Urinary bladder (tissue), 4 donors: ENCODE measurements around the gene KLF9. TPM values are rescaled to one million over a fixed set of nuclear protein-coding genes. Genes with fewer than 3 reads are reported as not detected.

Source experiments
- DNase-seq: peaks from one replicate; pipeline ENCODE4 v3.0.0-alpha.2; 2015; ENCODE audit errors: extremely low spot score
- H3K27ac ChIP-seq: one replicate; pipeline ENCODE4 v1.5.1; 2013; ENCODE audit warnings: low read depth, mild to moderate bottlenecking, moderate library complexity
- H3K36me3 ChIP-seq: one replicate; pipeline ENCODE4 v1.6.1; 2013; ENCODE audit warnings: mild to moderate bottlenecking, moderate library complexity; ENCODE audit not compliant: insufficient read depth
- H3K4me1 ChIP-seq: one replicate; pipeline ENCODE4 v1.6.1; 2013; ENCODE audit warnings: mild to moderate bottlenecking, moderate library complexity; ENCODE audit not compliant: insufficient read depth
- H3K4me3 ChIP-seq: one replicate; pipeline ENCODE4 v1.5.1; 2013; ENCODE audit warnings: low read depth, low read length
- WGBS: extraction: QIAGEN DNeasy Blood & Tissue Kit; methylation state at CpG from one replicate; pipeline ENCODE4 v1.1.7; 2013; 5-methylcytosine and 5-hydroxymethylcytosine counted together
- polyA plus RNA-seq: library from polyadenylated mRNA; stranded (reverse); fragments of 200-250 nt; gene quantifications from one replicate; pipeline ENCODE4 v1.2.3, GENCODE V29; 2013
- total RNA-seq: library from RNA; depleted of rRNA; stranded (reverse); fragments of >200 nt; gene quantifications from one replicate; pipeline ENCODE4 v1.2.3, GENCODE V29; 2014
- donor health status: healthy with polysubstance abuse.
- donor health status: healthy.

The KLF9 gene
- total RNA-seq (15.4 TPM), polyA plus RNA-seq (97.7 TPM)

DNA sequence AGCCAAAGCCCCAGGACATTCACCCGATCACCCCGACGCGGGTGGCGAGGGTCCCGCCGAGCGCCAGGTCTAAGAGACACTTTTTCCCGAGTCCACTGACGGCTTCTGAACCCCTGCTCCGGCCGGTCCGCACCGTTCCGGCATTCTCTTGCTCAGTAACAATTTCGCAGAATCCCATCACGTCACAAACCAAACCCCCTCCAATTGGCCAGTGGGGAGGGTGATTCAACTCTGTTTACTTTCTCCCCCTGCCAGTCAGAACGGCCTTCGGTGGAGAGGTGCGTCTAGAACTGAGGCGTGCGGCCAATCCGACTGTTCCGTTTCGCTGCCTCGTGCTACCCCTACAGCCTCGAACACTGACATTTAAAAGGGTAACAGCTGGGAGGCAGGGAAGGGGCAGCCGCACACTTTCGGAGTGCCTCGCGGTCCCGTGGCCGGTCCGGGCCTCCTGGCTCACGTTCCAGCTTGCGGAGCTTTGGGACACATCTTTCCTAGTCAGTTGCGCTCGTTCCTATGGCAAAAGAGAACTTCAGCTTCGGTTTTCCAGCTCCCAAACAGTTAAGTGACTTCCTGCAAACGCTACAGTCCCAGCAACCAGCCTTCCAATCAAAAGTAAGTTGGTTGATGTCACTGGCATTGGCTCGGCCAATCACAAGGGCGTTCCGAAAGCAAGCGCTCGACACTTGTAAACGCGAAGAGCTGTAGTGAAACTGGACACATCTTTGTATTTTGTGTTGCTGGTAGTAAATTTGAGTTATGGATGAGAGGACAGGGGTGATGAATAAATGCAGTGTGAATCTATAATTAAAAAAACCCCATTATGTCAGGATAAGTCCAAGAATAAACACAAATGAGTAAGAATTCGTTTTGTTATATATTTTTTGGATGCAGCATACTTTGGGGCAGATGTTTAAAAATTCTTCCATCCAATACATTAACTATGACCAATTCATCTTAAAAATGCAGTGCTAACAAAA lies at the start of gene KLF9:
Gene KLF9, minus strand, starts transcription at position 859 of the 977 bp plus-strand sequence. CDS start 1,294 bp downstream, outside the sequence.
- Histone ChIP-seq H3K4me1 (peaks cover 2% of the 10 kb centered on the region), H3K27ac (peak within 1 kb of the TSS; percentile 100), H3K4me3 (peak within 1 kb of the TSS; percentile 82), H3K36me3 (no peaks in the 10 kb centered on the region)
- DNase-seq, result peak; percentile 93
- WGBS, result under 1% methylated on average over 48 of the region's 48 CpGs

DNA sequence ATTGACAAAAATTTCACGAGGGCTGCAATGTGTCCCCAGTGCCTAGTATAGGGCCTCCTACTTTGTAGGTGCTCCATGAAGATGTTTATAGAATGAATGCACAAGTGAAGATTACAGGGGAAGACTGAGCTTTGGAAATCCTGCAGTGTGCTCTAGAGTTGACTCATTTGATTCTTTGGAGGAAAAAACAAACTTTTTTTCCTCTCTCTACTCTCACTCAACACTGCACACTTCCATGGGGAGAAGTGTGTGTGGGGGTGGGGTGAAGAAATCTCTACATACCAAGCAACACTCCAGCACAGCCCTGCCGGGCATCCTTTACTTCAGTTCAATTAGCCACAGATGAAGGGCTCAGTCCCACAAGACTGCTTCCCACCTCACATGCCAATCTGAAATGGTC lies 49.4 kb upstream of the KLF9 start:
- H3K4me1 ChIP-seq, result no peaks in the 10 kb centered on the region
- DNase-seq, result no peak
- H3K36me3 ChIP-seq, result no peaks in the 10 kb centered on the region
- H3K4me3 ChIP-seq, result no peak overlapping the region
- 80% methylated on average over 2 of the region's 2 CpGs for WGBS
- H3K27ac ChIP-seq, result no peak overlapping the region

DNA sequence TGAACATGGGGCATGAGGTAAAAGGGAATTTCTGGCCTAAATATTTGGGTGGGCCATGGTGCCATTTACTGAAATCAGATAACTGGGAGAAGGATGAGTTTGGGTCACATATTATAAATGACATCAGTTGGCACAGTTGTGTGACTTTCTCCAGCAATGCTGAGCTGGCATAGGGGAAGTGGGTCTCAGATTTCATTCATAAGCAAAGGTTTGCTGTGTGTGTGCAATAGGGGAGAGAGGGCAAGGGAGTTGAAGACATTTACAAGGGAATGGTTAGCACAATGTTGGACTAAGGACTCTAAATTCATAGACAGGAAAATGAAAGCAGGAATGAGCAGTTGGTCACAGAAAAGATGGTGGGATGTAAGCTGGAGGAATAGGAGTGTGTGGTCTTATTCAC lies 47.8 kb upstream of the KLF9 start:
- no peaks in the 10 kb centered on the region for H3K4me1 ChIP-seq
- no peaks in the 10 kb centered on the region for H3K36me3 ChIP-seq
- H3K4me3 ChIP-seq, result no peak overlapping the region
- no peak overlapping the region for H3K27ac ChIP-seq
- no peak for DNase-seq

DNA sequence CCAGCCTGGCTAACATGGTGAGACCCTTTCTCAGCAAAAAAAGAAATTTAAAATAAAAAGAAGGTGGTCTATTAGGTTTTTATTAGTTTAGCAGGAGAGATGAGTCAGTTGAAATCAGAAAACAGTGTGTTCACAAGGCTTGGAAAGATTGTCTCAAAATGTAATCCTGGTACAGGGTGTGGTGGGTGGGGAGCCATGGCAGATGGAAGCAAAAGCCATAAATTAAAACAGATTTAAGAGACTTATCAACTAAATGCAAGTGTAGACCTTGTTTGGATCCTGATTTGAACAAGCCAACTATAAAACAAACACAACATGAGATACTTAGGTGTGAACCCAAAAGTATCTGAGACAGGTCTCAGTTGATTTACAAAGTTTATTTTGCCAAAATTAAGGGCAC lies 42.8 kb upstream of the KLF9 start:
- no peak overlapping the region for H3K4me3 ChIP-seq
- H3K4me1 ChIP-seq, result no peaks in the 10 kb centered on the region
- no peak overlapping the region for H3K27ac ChIP-seq
- H3K36me3 ChIP-seq, result no peaks in the 10 kb centered on the region
- no peak for DNase-seq

DNA sequence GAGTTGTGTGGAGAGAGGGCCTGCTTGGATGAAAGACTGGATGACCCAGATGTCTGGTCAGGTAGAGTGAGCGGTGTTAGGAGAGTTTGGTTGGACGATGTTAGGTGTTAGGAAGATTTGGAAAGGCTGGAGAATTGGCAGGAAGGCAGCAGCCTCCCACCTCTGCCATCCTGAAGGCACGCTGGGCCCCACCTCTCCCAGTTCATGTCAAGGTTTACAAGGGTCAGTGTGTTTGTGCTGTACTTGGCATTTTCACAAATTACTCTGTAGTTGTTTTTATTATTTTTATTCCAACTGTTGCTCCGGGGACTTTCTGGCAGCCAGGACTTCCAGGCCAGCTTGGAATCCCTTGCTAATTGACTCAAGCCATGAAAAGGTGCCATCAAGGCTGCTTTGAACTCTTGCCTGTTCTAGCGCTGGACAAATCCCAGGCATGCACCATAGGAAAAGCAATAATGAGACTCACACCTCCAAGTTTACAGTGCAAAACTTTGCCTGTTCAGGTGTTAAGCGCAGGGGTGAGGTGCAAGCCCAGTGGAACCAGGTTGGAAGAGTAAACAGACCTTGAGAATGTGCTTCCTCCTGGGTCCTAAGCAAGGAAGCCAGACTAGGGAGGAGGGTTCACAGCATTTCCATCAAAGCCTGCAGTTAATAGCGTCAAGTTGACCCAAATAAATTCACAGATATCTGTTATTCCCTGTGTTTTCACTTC lies 41.7 kb upstream of the KLF9 start:
- no peak overlapping the region for H3K4me3 ChIP-seq
- H3K4me1 ChIP-seq, result no peaks in the 10 kb centered on the region
- H3K27ac ChIP-seq, result no peak overlapping the region
- no peak for DNase-seq
- WGBS, result 65% methylated on average over 7 of the region's 7 CpGs
- H3K36me3 ChIP-seq, result no peaks in the 10 kb centered on the region

DNA sequence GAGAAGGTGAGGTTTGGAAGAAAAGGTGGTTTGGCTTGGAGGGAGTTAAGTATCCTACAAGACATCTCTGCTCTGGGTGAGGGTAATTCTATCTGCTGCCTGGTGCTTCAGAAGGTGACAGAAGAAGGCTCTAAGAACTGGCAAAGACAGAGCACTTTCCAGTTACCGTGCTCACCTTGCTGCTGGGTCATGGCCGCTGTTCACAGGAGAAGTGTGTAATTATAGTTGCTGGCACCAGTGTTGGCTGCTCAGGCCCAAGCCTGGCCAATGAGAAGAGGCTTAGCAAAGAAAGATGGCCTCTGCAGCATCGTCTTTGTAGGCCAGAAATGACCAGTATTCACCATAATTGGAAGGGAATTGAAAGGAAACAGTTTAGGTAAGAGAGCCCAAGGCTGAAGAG lies 37.9 kb upstream of the KLF9 start:
- Histone ChIP-seq H3K36me3 (no peaks in the 10 kb centered on the region), H3K4me3 (no peak overlapping the region), H3K27ac (no peak overlapping the region), H3K4me1 (no peaks in the 10 kb centered on the region)
- 95% methylated on average over 3 of the region's 3 CpGs for WGBS
- DNase-seq, result no peak

DNA sequence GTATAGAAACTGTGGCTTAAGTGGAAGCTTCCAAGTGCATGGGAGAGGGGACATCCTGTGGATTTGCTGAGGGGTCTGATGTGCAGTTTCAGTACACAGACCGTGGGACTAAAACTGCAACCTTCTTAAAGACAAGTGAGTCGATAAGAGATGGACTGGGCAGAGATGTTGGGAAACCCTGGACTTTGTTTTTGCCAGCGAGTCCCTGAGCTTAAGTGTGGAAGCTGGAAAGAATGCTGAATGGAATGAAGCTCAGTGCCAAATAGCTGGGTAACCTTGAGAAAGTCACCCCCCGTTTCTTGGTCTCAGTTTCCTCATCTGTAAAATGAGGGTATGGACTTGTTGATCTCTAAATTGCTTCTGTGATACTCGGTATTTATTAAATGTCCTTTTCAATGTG lies 37.3 kb upstream of the KLF9 start:
- H3K27ac ChIP-seq, result no peak overlapping the region
- WGBS, result 83% methylated on average over 5 of the region's 5 CpGs
- H3K4me1 ChIP-seq, result no peaks in the 10 kb centered on the region
- no peak overlapping the region for H3K4me3 ChIP-seq
- no peak for DNase-seq
- H3K36me3 ChIP-seq, result no peaks in the 10 kb centered on the region

DNA sequence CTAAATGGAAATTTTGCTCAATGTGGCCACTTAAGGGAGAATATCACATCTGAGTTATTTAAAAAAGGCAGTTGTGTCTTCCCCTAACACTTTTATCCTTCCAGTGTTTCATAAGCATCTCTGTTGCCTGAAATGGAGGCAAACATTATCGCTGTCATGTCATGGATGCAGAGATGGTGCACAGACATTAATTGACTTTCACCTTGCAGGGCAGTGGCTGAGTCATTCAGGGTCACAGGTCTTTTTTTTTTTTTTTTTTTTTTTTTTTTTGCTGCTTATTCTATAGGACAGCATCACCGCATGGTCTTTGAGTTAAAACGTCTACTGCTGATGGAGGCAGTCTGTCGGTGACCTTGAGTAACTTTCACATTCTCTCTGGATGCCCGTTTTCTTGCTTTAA lies 36.3 kb upstream of the KLF9 start:
- WGBS, result 88% methylated on average over 5 of the region's 5 CpGs
- Histone ChIP-seq H3K4me1 (no peaks in the 10 kb centered on the region), H3K4me3 (no peak overlapping the region), H3K27ac (no peak overlapping the region), H3K36me3 (no peaks in the 10 kb centered on the region)
- no peak for DNase-seq

DNA sequence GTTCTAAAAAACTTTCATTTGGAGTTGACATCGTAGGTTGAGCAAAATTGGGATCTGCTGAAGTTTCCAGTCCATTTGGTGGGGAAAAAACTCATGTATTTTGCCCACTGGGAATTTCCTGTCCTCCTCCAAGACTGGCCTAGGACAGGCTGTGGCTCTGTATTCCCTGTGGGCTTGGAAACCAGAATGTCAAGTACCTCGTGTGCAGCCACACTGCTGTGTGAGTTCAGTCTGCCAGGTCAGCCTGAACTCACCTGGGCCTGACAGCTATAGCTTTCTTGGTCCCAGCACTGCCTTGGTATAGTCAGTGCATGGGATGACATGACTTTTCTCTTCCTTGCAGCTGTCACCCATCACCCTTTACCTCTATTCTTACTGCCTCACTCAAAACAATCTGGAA lies 35.0 kb upstream of the KLF9 start:
- H3K4me3 ChIP-seq, result no peak overlapping the region
- no peak for DNase-seq
- no peaks in the 10 kb centered on the region for H3K4me1 ChIP-seq
- no peak overlapping the region for H3K27ac ChIP-seq
- 83% methylated on average over 2 of the region's 2 CpGs for WGBS
- H3K36me3 ChIP-seq, result no peaks in the 10 kb centered on the region

DNA sequence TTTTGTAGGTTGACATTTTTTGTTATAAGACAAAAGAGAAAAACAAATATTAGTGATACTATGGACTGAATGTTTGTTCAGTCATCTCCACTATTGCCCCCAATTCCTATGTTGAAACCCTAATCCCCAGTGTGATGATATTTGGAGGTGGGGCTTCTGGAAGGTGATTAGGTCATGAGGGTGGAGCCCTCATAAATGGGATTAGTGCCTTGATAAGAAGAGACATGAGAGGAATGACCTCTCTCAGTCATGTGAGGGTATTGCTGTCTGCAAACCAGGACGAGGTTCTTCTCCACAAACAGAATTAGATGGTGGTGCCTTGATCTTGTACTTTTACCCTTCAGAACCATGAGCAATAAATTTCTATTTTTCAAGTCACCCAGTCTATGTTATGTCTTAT lies 34.5 kb upstream of the KLF9 start:
- Histone ChIP-seq H3K4me1 (no peaks in the 10 kb centered on the region), H3K36me3 (no peaks in the 10 kb centered on the region), H3K27ac (no peak overlapping the region), H3K4me3 (no peak overlapping the region)
- 67% methylated on average over 1 of the region's 1 CpG for WGBS
- DNase-seq, result no peak

DNA sequence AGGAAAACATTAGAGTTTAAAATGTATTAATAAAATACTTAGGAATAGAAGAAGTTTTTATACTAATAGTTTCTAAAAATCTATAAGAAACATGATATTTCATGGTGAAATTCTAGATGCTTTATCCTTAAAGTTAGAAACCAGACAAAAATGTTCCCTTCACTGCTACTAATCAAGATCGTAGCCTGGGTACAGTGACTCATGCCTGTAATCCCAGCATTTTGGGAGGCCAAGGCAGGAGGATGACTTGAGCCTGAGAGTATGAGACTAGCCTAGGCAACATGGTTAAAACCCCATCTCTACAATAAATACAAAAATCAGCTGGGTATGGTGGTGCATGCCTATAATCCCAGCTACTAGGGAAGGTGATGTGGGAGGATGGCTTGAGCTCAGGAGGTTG lies 30.4 kb upstream of the KLF9 start:
- Histone ChIP-seq H3K36me3 (no peaks in the 10 kb centered on the region), H3K4me1 (no peaks in the 10 kb centered on the region), H3K27ac (no peak overlapping the region), H3K4me3 (no peak overlapping the region)
- no peak for DNase-seq
- WGBS, result 61% methylated on average over 1 of the region's 1 CpG

DNA sequence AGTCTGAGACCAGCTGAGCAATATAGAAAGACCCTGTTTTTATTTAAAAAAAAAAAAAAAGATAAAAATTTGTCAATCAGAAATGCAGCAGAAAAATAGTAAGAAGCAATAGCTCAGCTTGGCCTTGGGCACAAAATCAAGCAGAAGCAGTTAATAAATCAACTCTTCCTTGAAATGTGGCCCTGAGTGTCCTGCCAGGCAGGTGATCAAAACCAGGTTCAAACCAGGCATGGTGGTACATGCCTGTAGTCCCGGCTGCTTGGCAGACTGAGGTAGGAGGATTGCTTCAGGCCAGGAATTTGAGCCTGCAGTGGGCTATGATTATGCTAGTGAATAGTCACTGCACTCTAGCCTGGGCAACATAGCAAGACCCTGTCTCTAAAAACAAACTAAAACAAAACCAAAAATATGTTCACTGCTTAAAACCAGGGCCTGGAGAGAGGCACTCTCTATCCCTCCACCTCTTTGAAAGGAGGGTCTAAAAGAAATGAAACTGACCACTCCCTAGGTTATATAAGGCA lies 27.9 kb upstream of the KLF9 start:
- 77% methylated on average over 1 of the region's 1 CpG for WGBS
- Histone ChIP-seq H3K27ac (no peak overlapping the region), H3K36me3 (no peaks in the 10 kb centered on the region), H3K4me3 (no peak overlapping the region), H3K4me1 (no peaks in the 10 kb centered on the region)
- no peak for DNase-seq

DNA sequence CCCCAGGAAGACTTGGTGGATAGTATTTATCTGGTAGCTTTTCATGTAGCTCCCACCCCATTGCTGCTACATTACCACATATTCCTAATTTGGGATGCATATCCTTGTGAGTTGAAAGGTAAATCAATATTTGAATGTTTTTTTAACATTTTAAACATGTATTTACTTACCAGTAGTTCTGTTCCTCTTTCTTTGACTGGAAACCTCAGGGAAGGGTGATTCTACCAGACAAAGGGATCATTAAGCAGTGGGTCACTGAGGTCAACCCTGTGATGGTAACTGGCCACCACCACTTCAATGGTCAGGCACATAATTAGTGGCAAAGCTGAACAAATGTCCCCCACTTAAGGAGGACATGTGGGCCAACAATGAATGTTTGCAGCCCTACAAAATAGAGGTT lies 27.2 kb upstream of the KLF9 start:
- no peak overlapping the region for H3K4me3 ChIP-seq
- H3K36me3 ChIP-seq, result no peaks in the 10 kb centered on the region
- no peak for DNase-seq
- H3K27ac ChIP-seq, result no peak overlapping the region
- no peaks in the 10 kb centered on the region for H3K4me1 ChIP-seq
